Psoas muscle (tissue), 8 donors: ENCODE measurements around the gene DDR1. TPM values are rescaled to one million over a fixed set of nuclear protein-coding genes. Genes with fewer than 3 reads are reported as not detected.

Experiments
- ATAC-seq, 4 donors: fragments of 200-7000 bp; cut with Tn5 transposase; one replicate each; pipeline ENCODE4 v1.9.1; 2020; ENCODE audit warnings: moderate library complexity in 3 of 4, mild to moderate bottlenecking in 2 of 4
- DNase-seq, 2 donors: peaks; one replicate each; pipeline ENCODE4 v3.0.0-alpha.2; 2020
- H3K27ac ChIP-seq: fragments of 200-600 bp; one replicate; pipeline ENCODE4 v1.8.0; 2022
- H3K27me3 ChIP-seq, 3 donors: fragments of 200-600 bp in 1 of 3; one replicate each; pipeline versions ENCODE4 v1.6.1 to v1.8.0; 2013 to 2022; ENCODE audit warnings: low read length in 2 of 3, mild to moderate bottlenecking in 2 of 3, moderate library complexity in 1 of 3; ENCODE audit not compliant: insufficient read depth in 3 of 3
- H3K36me3 ChIP-seq, 2 donors: fragments of 200-600 bp in 1 of 2; one replicate each; pipeline versions ENCODE4 v1.6.1 to v1.8.0; 2013 to 2022; ENCODE audit warnings: low read depth in 1 of 2, mild to moderate bottlenecking in 1 of 2, moderate library complexity in 1 of 2; ENCODE audit not compliant: insufficient read depth in 1 of 2
- H3K4me1 ChIP-seq: fragments of 200-600 bp; one replicate; pipeline ENCODE4 v1.8.0; 2022
- H3K4me3 ChIP-seq: fragments of 200-600 bp; one replicate; pipeline ENCODE4 v1.8.0; 2022; ENCODE audit warnings: mild to moderate bottlenecking
- H3K9me3 ChIP-seq: fragments of 200-600 bp; one replicate; pipeline ENCODE4 v1.8.0; 2022
- WGBS, 3 donors: extraction: QIAGEN DNeasy Blood & Tissue Kit; methylation state at CpG; one replicate each; pipeline versions ENCODE4 v1.1.6 to v1.1.7; 2013; 5-methylcytosine and 5-hydroxymethylcytosine counted together
- intact Hi-C, 2 donors: fragments of 100-400 bp; cut with DNase I; formaldehyde crosslinking; loops; one replicate each; pipeline versions ENCODE4 v1.11.0 to v1.14.2; 2022
- polyA plus RNA-seq, 3 donors: library from polyadenylated mRNA; stranded (reverse); fragments of 200-250 nt; gene quantifications; one replicate each; pipeline ENCODE4 v1.2.3, GENCODE V29; 2013
- total RNA-seq, 4 donors: library from RNA; stranded (reverse); fragmentation: NEBNext Ultra II Directional in 2 of 4; extraction: Animal tissue kit (Norgen Biotek cat#: 25700) in 2 of 4; gene quantifications; one replicate each; pipeline versions ENCODE4 v1.2.1 to v1.2.4, GENCODE V29; 2021 to 2023
- TF ChIP-seq, protein P1 (sequence below): fragments of 200-600 bp; IDR thresholded peaks from one replicate; pipeline ENCODE4 v1.8.0; 2022; ENCODE audit warnings: antibody characterized with exemption
- donor health status: healthy with polysubstance abuse.
- donor health status: DM: no; HTN: no; CAD: no; lungs with moderate emphysema.
- donor health status: Bipolar disorder and iron deficiency.
- donor health status: healthy.
- donor health status: DM: yes; HTN: yes; CAD: no.
- donor health status: DM: no; HTN: no; CAD: no.
- donor health status: DM: no; HTN: no; CAD: no.
- donor health status: DM: yes; HTN: yes; CAD: no.

The DDR1 gene
- total and polyA plus RNA-seq, 7 donors, result 2.2 to 129 (median 26.3) TPM

GRCh38 chr6:30914076-30914853 lies 29.9 kb downstream of the DDR1 start, which contains the start of gene VARS2:
TSS of gene VARS2 (plus strand) at chr6:30914238. CDS start at chr6:30914837, 599 bp downstream.
- peak within 1 kb of the TSS; percentile 92 for H3K27ac ChIP-seq
- H3K36me3 ChIP-seq, result peaks cover 4 to 67% of the 10 kb centered on the region in 2 donors
- 0 to 1% (median 1%) methylated on average over 45 to 52 of the region's 52 CpGs for WGBS, 3 donors
- intact Hi-C loops, result loop anchor here (2.0 to 10.0 kb wide), 4 partner anchors 131 to 173 kb away; no protein-coding TSS in a partner anchor
- H3K9me3 ChIP-seq, result no peaks in the 10 kb centered on the region
- ATAC-seq (peak; percentile 93 to 97 (median 96)), DNase-seq (peak; percentile 91 to 95)
- TF ChIP-seq, protein P1, sequence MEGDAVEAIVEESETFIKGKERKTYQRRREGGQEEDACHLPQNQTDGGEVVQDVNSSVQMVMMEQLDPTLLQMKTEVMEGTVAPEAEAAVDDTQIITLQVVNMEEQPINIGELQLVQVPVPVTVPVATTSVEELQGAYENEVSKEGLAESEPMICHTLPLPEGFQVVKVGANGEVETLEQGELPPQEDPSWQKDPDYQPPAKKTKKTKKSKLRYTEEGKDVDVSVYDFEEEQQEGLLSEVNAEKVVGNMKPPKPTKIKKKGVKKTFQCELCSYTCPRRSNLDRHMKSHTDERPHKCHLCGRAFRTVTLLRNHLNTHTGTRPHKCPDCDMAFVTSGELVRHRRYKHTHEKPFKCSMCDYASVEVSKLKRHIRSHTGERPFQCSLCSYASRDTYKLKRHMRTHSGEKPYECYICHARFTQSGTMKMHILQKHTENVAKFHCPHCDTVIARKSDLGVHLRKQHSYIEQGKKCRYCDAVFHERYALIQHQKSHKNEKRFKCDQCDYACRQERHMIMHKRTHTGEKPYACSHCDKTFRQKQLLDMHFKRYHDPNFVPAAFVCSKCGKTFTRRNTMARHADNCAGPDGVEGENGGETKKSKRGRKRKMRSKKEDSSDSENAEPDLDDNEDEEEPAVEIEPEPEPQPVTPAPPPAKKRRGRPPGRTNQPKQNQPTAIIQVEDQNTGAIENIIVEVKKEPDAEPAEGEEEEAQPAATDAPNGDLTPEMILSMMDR, result peak; percentile 42
- H3K4me3 ChIP-seq, result peak within 1 kb of the TSS; percentile 75
- no peaks in the 10 kb centered on the region for H3K27me3 ChIP-seq
- H3K4me1 ChIP-seq, result peaks cover 23% of the 10 kb centered on the region

DNA sequence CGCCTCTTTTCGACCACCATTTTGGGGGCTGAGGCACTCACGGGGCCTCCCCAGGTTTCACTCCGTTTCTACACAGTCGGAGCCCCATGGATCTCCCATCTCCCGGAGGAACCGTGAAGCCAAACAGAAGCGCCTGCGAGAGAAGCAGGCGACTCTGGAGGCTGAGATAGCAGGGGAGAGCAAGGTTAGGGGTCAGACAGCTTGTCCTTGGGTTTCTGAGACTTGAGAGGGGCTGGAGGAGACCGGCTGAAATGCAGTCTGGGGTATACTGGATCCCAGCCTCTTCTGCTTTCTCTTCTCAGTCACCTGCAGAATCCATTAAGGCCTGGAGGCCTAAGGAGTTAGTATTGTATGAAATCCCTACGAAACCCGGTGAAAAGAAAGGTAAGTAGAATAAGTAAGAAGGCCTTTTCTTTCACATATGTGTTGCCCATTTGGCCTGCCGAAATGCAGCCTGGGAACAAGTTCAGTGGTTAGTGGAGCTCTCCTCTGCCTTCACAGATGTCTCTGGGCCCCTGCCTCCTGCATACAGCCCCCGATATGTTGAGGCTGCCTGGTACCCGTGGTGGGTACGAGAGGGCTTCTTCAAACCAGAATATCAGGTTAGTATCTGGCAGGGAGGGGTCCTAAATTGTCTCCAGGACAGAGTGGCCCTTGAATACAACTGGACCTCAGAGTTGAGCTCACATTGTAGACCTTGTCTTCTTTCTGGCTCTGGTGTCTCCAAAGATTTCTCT lies 30.7 kb downstream of the DDR1 start:
- ATAC-seq (peak; percentile 1 to 15 (median 4)), DNase-seq (no peak)
- Histone ChIP-seq H3K36me3 (peaks cover 4 to 67% of the 10 kb centered on the region in 2 donors), H3K27me3 (no peaks in the 10 kb centered on the region), H3K27ac (peak overlapping the region; percentile 92), H3K9me3 (no peaks in the 10 kb centered on the region), H3K4me1 (peaks cover 22% of the 10 kb centered on the region), H3K4me3 (peak overlapping the region; percentile 75)
- WGBS, 3 donors, result 20 to 39% (median 27%) methylated on average over 17 of the region's 17 CpGs
- TF ChIP-seq, protein P1, result no peak
- intact Hi-C loops, result loop anchor here (2.0 to 10.0 kb wide), 5 partner anchors 127 to 172 kb away; no protein-coding TSS in a partner anchor

DNA sequence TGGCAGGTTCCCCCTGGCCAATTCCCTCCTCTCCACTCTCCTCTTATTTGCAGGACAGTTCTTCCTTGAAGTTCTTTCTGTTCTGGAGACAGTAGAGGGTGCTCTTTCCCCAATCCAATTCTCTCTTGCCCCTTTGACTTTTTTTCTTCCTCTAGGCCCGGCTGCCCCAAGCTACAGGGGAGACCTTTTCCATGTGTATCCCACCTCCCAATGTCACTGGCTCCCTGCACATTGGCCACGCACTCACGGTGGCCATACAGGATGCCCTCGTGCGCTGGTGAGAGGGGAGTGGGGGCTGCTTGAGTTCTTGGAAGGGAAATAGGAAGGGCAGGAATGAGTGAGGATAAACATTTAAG lies 31.2 kb downstream of the DDR1 start:
- Histone ChIP-seq H3K9me3 (no peaks in the 10 kb centered on the region), H3K4me3 (peak overlapping the region; percentile 75), H3K4me1 (peaks cover 22% of the 10 kb centered on the region), H3K27ac (peak overlapping the region; percentile 92), H3K36me3 (peaks cover 4 to 67% of the 10 kb centered on the region in 2 donors), H3K27me3 (no peaks in the 10 kb centered on the region)
- TF ChIP-seq, protein P1, result peak; percentile 62
- intact Hi-C loops, result loop anchor here (2.0 to 10.0 kb wide), 5 partner anchors 127 to 171 kb away; no protein-coding TSS in a partner anchor
- DNase-seq (no peak), ATAC-seq (peak; percentile 31 to 68 (median 50))
- 24 to 34% (median 30%) methylated on average over 5 of the region's 5 CpGs for WGBS, 3 donors

- no peak for ATAC-seq
- H3K4me1 ChIP-seq, result peaks cover 22% of the 10 kb centered on the region
- 86 to 95% (median 91%) methylated on average over 7 of the region's 7 CpGs for WGBS, 3 donors
- no peak overlapping the region for H3K4me3 ChIP-seq
- no peaks in the 10 kb centered on the region for H3K27me3 ChIP-seq
- DNase-seq, result no peak
- no peak overlapping the region for H3K27ac ChIP-seq
- peaks cover 0 to 67% of the 10 kb centered on the region in 2 donors for H3K36me3 ChIP-seq
- intact Hi-C loops, result loop anchor here (5.0 to 10.0 kb wide), 2 partner anchors 125 to 128 kb away; no protein-coding TSS in a partner anchor
- TF ChIP-seq, protein P1, result no peak
- no peaks in the 10 kb centered on the region for H3K9me3 ChIP-seq
These were observed 32.7 kb downstream of the DDR1 start for GRCh38 chr6:30917041-30917440.
